COLO668 (cell line): ENCODE measurements around the gene KRTAP10-9.
"Not testable (repeated sequence)": the region's sequence is repeated elsewhere in the genome, so short reads cannot be mapped to it uniquely, and the experiment has no call there.

Experiments
- DNase-seq: peaks from one replicate; lab custom pipeline; 2025; ENCODE audit not compliant: unreplicated experiment; lab: John Stamatoyannopoulos, UW

The KRTAP10-9 gene

GRCh38 chr21:44594406-44594916, 32.4 kb upstream of the KRTAP10-9 start:
- DNase-seq = no peak

GRCh38 chr21:44595524-44595923, 31.4 kb upstream of the KRTAP10-9 start:
- no peak for DNase-seq

GRCh38 chr21:44596068-44596725, 30.7 kb upstream of the KRTAP10-9 start:
- DNase-seq = no peak

- DNase-seq = no peak
Measured at GRCh38 chr21:44598061-44598460, 28.8 kb upstream of the KRTAP10-9 start.

- no peak for DNase-seq
Measured at GRCh38 chr21:44599264-44600029, 27.4 kb upstream of the KRTAP10-9 start.

- not testable (repeated sequence) for DNase-seq
Measured at GRCh38 chr21:44600118-44600978, 26.5 kb upstream of the KRTAP10-9 start, which contains the start of gene KRTAP10-7. Gene KRTAP10-7 (plus strand): TSS chr21:44600597. CDS start chr21:44600622, 25 bp downstream.

- DNase-seq = not testable (repeated sequence)
Measured at GRCh38 chr21:44601091-44601490, 25.8 kb upstream of the KRTAP10-9 start.

GRCh38 chr21:44601596-44602462, 25.1 kb upstream of the KRTAP10-9 start:
- DNase-seq = no peak

GRCh38 chr21:44602463-44602850, 24.4 kb upstream of the KRTAP10-9 start:
- DNase-seq = no peak

- DNase-seq = no peak
Measured at GRCh38 chr21:44603109-44603875, 23.6 kb upstream of the KRTAP10-9 start.

- no peak for DNase-seq
Measured at GRCh38 chr21:44603911-44604310, 23.0 kb upstream of the KRTAP10-9 start.

GRCh38 chr21:44606495-44606894, 20.4 kb upstream of the KRTAP10-9 start:
- no peak for DNase-seq

GRCh38 chr21:44609193-44609592, 17.7 kb upstream of the KRTAP10-9 start:
- DNase-seq = no peak

GRCh38 chr21:44610157-44610843, 16.6 kb upstream of the KRTAP10-9 start:
- not testable (repeated sequence) for DNase-seq

- DNase-seq = no peak
Measured at GRCh38 chr21:44611551-44611950, 15.3 kb upstream of the KRTAP10-9 start.

GRCh38 chr21:44612029-44612486, 14.8 kb upstream of the KRTAP10-9 start, which contains the start of gene KRTAP10-8:
Gene KRTAP10-8 (plus strand): TSS chr21:44612079. CDS start chr21:44612101, 22 bp downstream.
- no peak for DNase-seq

GRCh38 chr21:44612669-44613229, 14.1 kb upstream of the KRTAP10-9 start:
- no peak for DNase-seq

GRCh38 chr21:44613386-44614155, 13.3 kb upstream of the KRTAP10-9 start:
- no peak for DNase-seq
